HepG2 (cell line): ENCODE results near the gene AUTS2. TPM values are rescaled to one million over a fixed set of nuclear protein-coding genes. Genes with fewer than 3 reads are reported as not detected.

Experiments
- ATAC-seq: fragments of 200-7000 bp; cut with Tn5 transposase; 3 replicates; pipeline ENCODE4 v1.9.1; 2020; ENCODE audit warnings: mild to moderate bottlenecking, moderate library complexity
- BruUV-seq: library from RNA; stranded (reverse); fragments of 400-500 nt; replicated peaks from 2 replicates; lab custom pipeline; 2021; lab: Mats Ljungman, UMichigan
- CTCF ChIA-PET: fragments of 300-600 bp; formaldehyde crosslinking; extraction: SDS; loops from one replicate; lab custom pipeline; 2021; ENCODE audit warnings: low total read pairs, inconsistent platforms, low intra/inter-chr PET ratio; lab: Yijun Ruan, JAX
- POLR2A ChIA-PET: fragments of 350-600 bp; sonication (Branson Sonifier 250); formaldehyde crosslinking; loops from one replicate; lab custom pipeline; 2020; ENCODE audit warnings: antibody characterized with exemption, inconsistent platforms; lab: Yijun Ruan, JAX
- DNase-seq: peaks from one replicate; pipeline ENCODE4 v3.0.0-alpha.2; 2015; ENCODE audit warnings: low spot score
- FAIRE-seq: peaks from 3 replicates; lab custom pipeline; 2011; peaks lifted over from hg19 to GRCh38; lab: Jason Lieb, UNC
- H2AFZ ChIP-seq: one replicate; pipeline ENCODE4 v1.6.1; 2011; ENCODE audit warnings: low read length, inconsistent platforms
- H3K27ac ChIP-seq: fragments of 300-600 bp; 3 replicates; pipeline ENCODE4 v1.8.0; 2011; ENCODE audit warnings: mixed run types, mild to moderate bottlenecking, mixed read lengths, low read length, inconsistent platforms; ENCODE audit not compliant: insufficient read depth; ENCODE audit errors: extremely low read length
- H3K27me3 ChIP-seq, 2 experiments: fragments of 200-600 bp in 1 of 2; 2 replicates in 1 of 2; 3 replicates in 1 of 2; pipeline versions ENCODE4 v1.6.0 to v1.8.0; 2011; ENCODE audit warnings: low read length in 2 of 2, mild to moderate bottlenecking in 2 of 2, moderate library complexity in 2 of 2, inconsistent platforms in 1 of 2; ENCODE audit not compliant: insufficient read depth in 2 of 2, control insufficient read depth in 1 of 2
- H3K36me3 ChIP-seq, 2 experiments: fragments of 200-600 bp in 1 of 2; replicated peaks in 1 of 2; 2 replicates in 1 of 2; 3 replicates in 1 of 2; pipeline versions ENCODE4 v1.5.1 to v1.8.0; 2011; ENCODE audit warnings: low read length in 2 of 2, inconsistent platforms in 1 of 2; ENCODE audit not compliant: insufficient read depth in 2 of 2, control insufficient read depth in 1 of 2
- H3K4me1 ChIP-seq: 2 replicates; pipeline ENCODE4 v1.5.1; 2012; ENCODE audit warnings: low read length, inconsistent platforms; ENCODE audit not compliant: insufficient read depth
- H3K4me2 ChIP-seq: 2 replicates; pipeline ENCODE4 v1.6.0; 2011; ENCODE audit warnings: low read depth, low read length, inconsistent platforms
- H3K4me3 ChIP-seq, 3 experiments: fragments of 200-600 bp in 1 of 3; sonication (generic), shearing (Covaris generic) in 1 of 3; replicated peaks in 1 of 3; 2 replicates each; pipeline ENCODE4 v1.5.1; 2011 to 2016; ENCODE audit warnings: low read length in 3 of 3, inconsistent platforms in 2 of 3, low read depth in 2 of 3, mild to moderate bottlenecking in 2 of 3, control low read depth in 1 of 3, mixed read lengths in 1 of 3; ENCODE audit not compliant: insufficient read depth in 1 of 3
- H3K79me2 ChIP-seq: one replicate; pipeline ENCODE4 v1.6.1; 2011; ENCODE audit warnings: low read length, inconsistent platforms; ENCODE audit not compliant: insufficient read depth
- H3K9ac ChIP-seq: 2 replicates; pipeline ENCODE4 v1.6.0; 2011; ENCODE audit warnings: mild to moderate bottlenecking, low read depth, low read length, inconsistent platforms; ENCODE audit not compliant: insufficient read depth
- H3K9me3 ChIP-seq: 2 replicates; pipeline ENCODE4 v1.5.1; 2012; ENCODE audit warnings: mild to moderate bottlenecking, low read length
- H4K20me1 ChIP-seq: 2 replicates; pipeline ENCODE4 v1.6.0; 2011; ENCODE audit warnings: inconsistent platforms, mild to moderate bottlenecking, low read length, moderate library complexity; ENCODE audit not compliant: insufficient read depth
- BRCA1 ChIP-seq: sonication (generic); formaldehyde crosslinking; IDR thresholded peaks from 2 replicates; pipeline ENCODE4 v1.4.0; 2020; ENCODE audit warnings: missing genetic modification reagents
- HMGXB4 ChIP-seq, 2 experiments: sonication (generic) in 1 of 2; formaldehyde crosslinking in 1 of 2; IDR thresholded peaks; 2 replicates each; pipeline versions ENCODE4 v1.4.0 to v1.6.1; 2018 to 2020; ENCODE audit warnings: missing genetic modification reagents in 2 of 2, borderline replicate concordance in 1 of 2, low read depth in 1 of 2, mild to moderate bottlenecking in 1 of 2, missing biosample characterization in 1 of 2
- RNF219 ChIP-seq: sonication (generic); formaldehyde crosslinking; IDR thresholded peaks from 2 replicates; pipeline ENCODE4 v1.5.0; 2020; ENCODE audit warnings: mild to moderate bottlenecking, missing genetic modification reagents
- WGBS: methylation state at CpG from one replicate; pipeline ENCODE4 v1.1.6; 2017; ENCODE audit warnings: low lambda C conversion rate; 5-methylcytosine and 5-hydroxymethylcytosine counted together
- in situ Hi-C: cut with HindIII; loops from 2 replicates; pipeline ENCODE4 v1.10.0; 2017; ENCODE audit warnings: low pct_unique_long_range_greater_than_20kb; ENCODE audit not compliant: extremely low pct_ligation_motif_present
- intact Hi-C: fragments of 100-400 bp; cut with micrococcal nuclease; formaldehyde crosslinking; loops from one replicate; pipeline ENCODE4 v1.10.0; 2022; ENCODE audit not compliant: unreplicated experiment
- polyA plus RNA-seq, 8 experiments: library from polyadenylated mRNA; depleted of rRNA in 3 of 8; stranded (reverse) in 7 of 8; unstranded in 1 of 8; fragments of >200 nt; fragmentation: Illumina TruSeq in 4 of 8; extraction: Trizol in 4 of 8; gene quantifications; 2 replicates each; pipeline versions ENCODE4 v1.2.1 to v1.2.3, GENCODE V29; 2011 to 2016; ENCODE audit warnings: low read depth in 4 of 8, missing spikeins in 1 of 8, mixed read lengths in 1 of 8; ENCODE audit not compliant: insufficient read depth in 1 of 8
- total RNA-seq, 5 experiments: library from RNA; depleted of rRNA; stranded (reverse); fragments of >200 nt; fragmentation: Illumina TruSeq; extraction: Trizol; gene quantifications; 2 replicates each; pipeline ENCODE4 v1.2.3, GENCODE V29; 2016; ENCODE audit warnings: low read depth in 1 of 5

Gene AUTS2
- total and polyA plus RNA-seq, 2 of the 13 experiments (the other 11 are each of a cell fraction or from before 2014, with no cell fraction given), result 0.38 TPM; not detected in 1

GRCh38 chr7:70787771-70788170 lies 1189.5 kb downstream of the AUTS2 start:
- Histone ChIP-seq H2AFZ (no peak overlapping the region), H3K27ac (no peak overlapping the region), H3K36me3 (no peaks in the 10 kb centered on the region), H3K4me3 (no peak overlapping the region), H3K27me3 (no peaks in the 10 kb centered on the region), H3K4me1 (peaks cover 17% of the 10 kb centered on the region), H4K20me1 (no peaks in the 10 kb centered on the region), H3K4me2 (no peak overlapping the region), H3K9ac (no peak overlapping the region), H3K9me3 (no peaks in the 10 kb centered on the region), H3K79me2 (no peaks in the 10 kb centered on the region)
- intact Hi-C loops (loop anchor here (10.0 kb wide), 1 partner anchor 53 kb away; no protein-coding TSS in a partner anchor), in situ Hi-C loops (no loop called here)
- no peak for FAIRE-seq
- no TSS peak for BruUV-seq
- no peak for TF ChIP-seq HMGXB4 (CRISPR knock-in tag; IDR thresholded peaks at IDR 0.05; ENCODE audit: borderline replicate concordance in 1 of 2, low read depth in 1 of 2)
- no peak for TF ChIP-seq RNF219 (CRISPR knock-in tag)
- TF ChIP-seq BRCA1 (CRISPR knock-in tag), result no peak
- WGBS, result 72% methylated on average over 8 of the region's 8 CpGs
- ChIA-PET POLR2A (no interaction called here), CTCF (no interaction called here)
- DNase-seq, result no peak
- ATAC-seq, result no peak
